Choroid plexus epithelial cell (primary cell): ENCODE results near the gene SLC22A3.
A peak's percentile ranks its signal among the peaks of the same experiment; 100 is the strongest.
"Not testable (repeated sequence)": the region's sequence is repeated elsewhere in the genome, so short reads cannot be mapped to it uniquely, and the experiment has no call there.

Source experiments
- DNase-seq: peaks from one replicate; pipeline ENCODE4 v3.0.0-alpha.2; 2010; ENCODE audit warnings: low read depth
- H3K4me3 ChIP-seq: 2 replicates; pipeline ENCODE4 v1.5.1; 2011; ENCODE audit warnings: low read depth, mild to moderate bottlenecking, control low read depth, low read length, moderate library complexity
- CTCF ChIP-seq: conservative IDR thresholded peaks from 2 replicates; pipeline ENCODE4 v1.5.1; 2011; ENCODE audit warnings: low read depth, mild to moderate bottlenecking, control low read depth, inconsistent platforms, low read length, moderate library complexity

The SLC22A3 gene

GRCh38 chr6:160457823-160458222 is 109.6 kb downstream of the SLC22A3 start:
- TF ChIP-seq CTCF = no peak
- H3K4me3 ChIP-seq = no peak overlapping the region
- no peak for DNase-seq

GRCh38 chr6:160461641-160462040 is 113.5 kb downstream of the SLC22A3 start:
- TF ChIP-seq CTCF = no peak
- peak; percentile 15 for DNase-seq
- no peak overlapping the region for H3K4me3 ChIP-seq

GRCh38 chr6:160462116-160462515 is 113.9 kb downstream of the SLC22A3 start:
- H3K4me3 ChIP-seq = no peak overlapping the region
- DNase-seq = no peak
- no peak for TF ChIP-seq CTCF

GRCh38 chr6:160462551-160463109 is 114.5 kb downstream of the SLC22A3 start:
- DNase-seq = peak; percentile 95
- H3K4me3 ChIP-seq = no peak overlapping the region
- TF ChIP-seq CTCF = no peak

GRCh38 chr6:160464744-160465143 is 116.6 kb downstream of the SLC22A3 start:
- TF ChIP-seq CTCF = no peak
- no peak for DNase-seq
- no peak overlapping the region for H3K4me3 ChIP-seq

GRCh38 chr6:160467261-160467871 is 119.2 kb downstream of the SLC22A3 start:
- TF ChIP-seq CTCF = peak; percentile 18
- DNase-seq, H3K4me3 ChIP-seq: not testable (repeated sequence)

- DNase-seq = no peak
- H3K4me3 ChIP-seq = no peak overlapping the region
- no peak for TF ChIP-seq CTCF
Observed at GRCh38 chr6:160469153-160469552, 121.0 kb downstream of the SLC22A3 start.

GRCh38 chr6:160476056-160476455 is 127.9 kb downstream of the SLC22A3 start:
- peak; percentile 16 for DNase-seq
- H3K4me3 ChIP-seq = not testable (repeated sequence)

- not testable (repeated sequence) for DNase-seq, H3K4me3 ChIP-seq
Observed at GRCh38 chr6:160477072-160477471, 128.9 kb downstream of the SLC22A3 start.
